ENCODE measurements around the gene FOXC2.

DNA sequence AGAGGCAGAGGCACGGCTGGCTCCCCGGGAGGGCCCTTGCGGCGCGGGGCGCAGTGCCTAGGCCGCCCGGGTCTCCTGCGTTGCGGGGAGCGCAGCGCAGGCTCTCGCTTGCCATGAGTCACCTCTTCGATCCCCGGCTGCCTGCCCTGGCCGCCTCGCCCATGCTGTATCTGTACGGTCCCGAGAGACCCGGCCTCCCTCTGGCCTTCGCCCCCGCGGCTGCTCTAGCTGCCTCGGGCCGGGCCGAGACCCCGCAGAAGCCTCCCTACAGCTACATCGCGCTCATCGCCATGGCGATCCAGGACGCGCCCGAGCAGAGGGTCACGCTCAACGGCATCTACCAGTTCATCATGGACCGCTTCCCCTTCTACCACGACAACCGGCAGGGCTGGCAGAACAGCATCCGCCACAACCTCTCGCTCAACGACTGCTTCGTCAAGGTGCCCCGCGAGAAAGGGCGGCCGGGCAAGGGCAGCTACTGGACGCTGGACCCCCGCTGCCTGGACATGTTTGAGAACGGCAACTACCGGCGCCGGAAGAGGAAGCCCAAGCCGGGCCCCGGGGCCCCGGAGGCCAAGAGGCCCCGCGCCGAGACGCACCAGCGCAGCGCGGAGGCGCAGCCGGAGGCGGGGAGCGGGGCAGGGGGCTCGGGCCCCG, 12.1 kb downstream of the FOXC2 start:
- TF ChIP-seq, protein P1, sequence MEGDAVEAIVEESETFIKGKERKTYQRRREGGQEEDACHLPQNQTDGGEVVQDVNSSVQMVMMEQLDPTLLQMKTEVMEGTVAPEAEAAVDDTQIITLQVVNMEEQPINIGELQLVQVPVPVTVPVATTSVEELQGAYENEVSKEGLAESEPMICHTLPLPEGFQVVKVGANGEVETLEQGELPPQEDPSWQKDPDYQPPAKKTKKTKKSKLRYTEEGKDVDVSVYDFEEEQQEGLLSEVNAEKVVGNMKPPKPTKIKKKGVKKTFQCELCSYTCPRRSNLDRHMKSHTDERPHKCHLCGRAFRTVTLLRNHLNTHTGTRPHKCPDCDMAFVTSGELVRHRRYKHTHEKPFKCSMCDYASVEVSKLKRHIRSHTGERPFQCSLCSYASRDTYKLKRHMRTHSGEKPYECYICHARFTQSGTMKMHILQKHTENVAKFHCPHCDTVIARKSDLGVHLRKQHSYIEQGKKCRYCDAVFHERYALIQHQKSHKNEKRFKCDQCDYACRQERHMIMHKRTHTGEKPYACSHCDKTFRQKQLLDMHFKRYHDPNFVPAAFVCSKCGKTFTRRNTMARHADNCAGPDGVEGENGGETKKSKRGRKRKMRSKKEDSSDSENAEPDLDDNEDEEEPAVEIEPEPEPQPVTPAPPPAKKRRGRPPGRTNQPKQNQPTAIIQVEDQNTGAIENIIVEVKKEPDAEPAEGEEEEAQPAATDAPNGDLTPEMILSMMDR (IDR thresholded peaks at IDR 0.05): no peak
- TF ChIP-seq POLR2A (IDR thresholded peaks at IDR 0.05): no peak

All from esophagus squamous epithelium (tissue), 4 donors.